ENCODE data around the gene FNIP1.

DNA sequence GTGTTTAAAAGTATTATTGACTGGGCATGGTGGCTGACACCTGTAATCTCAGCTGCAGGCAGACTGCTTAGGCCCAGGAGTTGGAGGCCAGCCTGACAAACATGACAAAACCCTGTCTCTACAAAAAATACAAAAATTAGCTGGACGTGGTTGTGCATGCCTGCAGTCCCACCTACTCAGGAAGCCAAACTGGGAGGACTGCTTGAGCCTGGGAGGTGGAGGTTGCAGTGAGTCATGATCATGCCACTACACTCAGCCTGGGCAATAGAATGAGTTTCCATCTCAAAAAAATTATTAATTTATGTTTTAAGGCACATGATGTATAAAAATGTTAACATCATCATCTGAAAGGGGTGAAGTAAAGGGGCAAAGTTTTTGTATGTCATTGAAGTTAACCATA lies 49.7 kb upstream of the FNIP1 start:
- TF ChIP-seq, protein P1, sequence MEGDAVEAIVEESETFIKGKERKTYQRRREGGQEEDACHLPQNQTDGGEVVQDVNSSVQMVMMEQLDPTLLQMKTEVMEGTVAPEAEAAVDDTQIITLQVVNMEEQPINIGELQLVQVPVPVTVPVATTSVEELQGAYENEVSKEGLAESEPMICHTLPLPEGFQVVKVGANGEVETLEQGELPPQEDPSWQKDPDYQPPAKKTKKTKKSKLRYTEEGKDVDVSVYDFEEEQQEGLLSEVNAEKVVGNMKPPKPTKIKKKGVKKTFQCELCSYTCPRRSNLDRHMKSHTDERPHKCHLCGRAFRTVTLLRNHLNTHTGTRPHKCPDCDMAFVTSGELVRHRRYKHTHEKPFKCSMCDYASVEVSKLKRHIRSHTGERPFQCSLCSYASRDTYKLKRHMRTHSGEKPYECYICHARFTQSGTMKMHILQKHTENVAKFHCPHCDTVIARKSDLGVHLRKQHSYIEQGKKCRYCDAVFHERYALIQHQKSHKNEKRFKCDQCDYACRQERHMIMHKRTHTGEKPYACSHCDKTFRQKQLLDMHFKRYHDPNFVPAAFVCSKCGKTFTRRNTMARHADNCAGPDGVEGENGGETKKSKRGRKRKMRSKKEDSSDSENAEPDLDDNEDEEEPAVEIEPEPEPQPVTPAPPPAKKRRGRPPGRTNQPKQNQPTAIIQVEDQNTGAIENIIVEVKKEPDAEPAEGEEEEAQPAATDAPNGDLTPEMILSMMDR (IDR thresholded peaks at IDR 0.05), result no peak
- TF ChIP-seq POLR2A (IDR thresholded peaks at IDR 0.05), result no peak

Measured in transverse colon (tissue), 3 donors.